ENCODE measurements around the gene EWSR1.

The EWSR1 gene

DNA sequence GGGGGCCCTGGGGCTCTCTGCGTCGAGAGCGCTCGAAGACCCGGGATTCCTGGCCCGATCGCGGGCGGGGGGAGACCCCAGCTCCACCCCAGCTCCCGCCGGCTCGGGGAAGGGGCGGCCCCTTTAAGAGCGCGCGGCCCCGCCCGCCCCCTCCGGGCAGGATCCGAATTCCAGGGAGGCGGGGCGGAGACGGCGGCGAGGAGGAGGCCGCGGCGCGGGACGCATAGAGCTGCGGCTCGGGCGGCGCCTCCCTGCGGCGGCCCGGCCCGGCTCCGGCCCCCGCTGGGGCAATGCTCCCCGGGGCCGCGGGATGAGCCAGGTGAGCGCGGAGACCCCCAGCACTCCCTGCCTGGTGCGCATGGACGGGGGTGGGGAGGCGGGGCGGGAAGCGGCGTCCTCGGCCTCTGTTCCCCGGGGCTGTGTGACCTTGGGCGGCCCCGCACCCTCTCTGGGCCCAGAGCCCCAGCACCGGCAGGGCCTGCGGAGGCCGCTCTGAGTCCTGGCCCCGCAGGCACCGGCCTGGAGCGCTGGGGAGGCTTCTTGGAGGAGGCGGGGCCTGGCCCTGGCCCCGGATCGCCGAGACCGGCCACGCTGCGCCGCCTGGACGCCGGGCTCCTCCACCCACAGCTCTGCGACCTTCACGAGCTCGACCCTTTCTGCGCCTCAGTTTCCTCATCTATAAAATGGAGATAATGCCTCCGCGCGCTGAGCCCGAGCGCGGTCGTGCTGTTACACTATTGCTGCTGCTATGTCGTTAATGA lies 38.9 kb downstream of the EWSR1 start:
- peak; percentile 41 to 48 for DNase-seq

- no peak for DNase-seq
Observed at GRCh38 chr22:29307596-29308147, 39.6 kb downstream of the EWSR1 start.

DNA sequence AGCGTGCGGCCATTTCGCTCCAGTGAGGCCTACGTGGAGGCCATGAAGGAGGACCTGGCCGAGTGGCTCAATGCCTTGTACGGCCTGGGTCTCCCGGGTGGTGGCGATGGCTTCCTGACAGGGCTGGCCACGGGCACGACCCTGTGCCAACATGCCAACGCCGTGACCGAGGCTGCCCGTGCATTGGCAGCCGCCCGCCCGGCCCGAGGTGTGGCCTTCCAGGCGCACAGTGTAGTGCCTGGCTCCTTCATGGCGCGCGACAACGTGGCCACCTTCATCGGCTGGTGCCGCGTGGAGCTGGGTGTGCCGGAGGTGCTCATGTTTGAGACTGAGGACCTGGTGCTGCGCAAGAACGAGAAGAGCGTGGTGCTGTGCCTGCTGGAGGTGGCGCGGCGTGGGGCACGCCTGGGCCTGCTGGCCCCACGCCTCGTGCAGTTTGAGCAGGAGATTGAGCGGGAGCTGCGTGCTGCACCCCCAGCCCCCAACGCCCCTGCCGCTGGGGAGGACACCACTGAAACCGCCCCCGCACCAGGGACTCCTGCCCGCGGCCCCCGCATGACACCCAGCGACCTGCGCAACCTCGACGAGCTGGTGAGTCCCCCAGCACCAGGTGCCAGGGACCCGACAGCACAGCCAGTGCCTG lies 40.2 kb downstream of the EWSR1 start:
- DNase-seq = no peak

GRCh38 chr22:29308791-29309262 lies 40.8 kb downstream of the EWSR1 start:
- DNase-seq = no peak

- DNase-seq = no peak
Observed at GRCh38 chr22:29309332-29310064, 41.4 kb downstream of the EWSR1 start.

GRCh38 chr22:29310065-29310862 lies 42.2 kb downstream of the EWSR1 start:
- DNase-seq = no peak

DNA sequence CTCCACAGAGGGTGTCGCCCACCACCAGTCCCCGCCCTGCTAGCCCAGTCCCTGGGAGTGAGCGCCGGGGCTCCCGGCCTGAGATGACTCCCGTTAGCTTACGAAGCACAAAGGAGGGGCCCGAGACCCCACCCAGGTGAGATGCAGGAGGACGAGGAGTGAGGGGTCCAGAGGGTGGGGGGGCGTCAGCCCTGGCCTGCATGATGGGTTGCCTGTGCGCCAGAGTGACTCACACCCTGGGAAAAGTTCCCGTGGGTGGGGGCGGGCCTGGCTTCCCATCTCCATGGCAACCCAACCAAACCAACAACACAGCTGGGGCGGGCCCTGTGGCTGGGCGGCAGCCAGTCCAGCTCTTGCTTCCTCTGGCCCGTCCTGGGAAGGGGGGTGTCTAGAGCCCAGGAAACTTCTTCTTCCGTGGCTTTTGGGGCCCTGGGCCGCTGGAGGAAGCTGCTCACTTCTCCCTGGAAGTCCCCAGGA lies 42.8 kb downstream of the EWSR1 start:
- peak; percentile 49 to 52 for DNase-seq

DNA sequence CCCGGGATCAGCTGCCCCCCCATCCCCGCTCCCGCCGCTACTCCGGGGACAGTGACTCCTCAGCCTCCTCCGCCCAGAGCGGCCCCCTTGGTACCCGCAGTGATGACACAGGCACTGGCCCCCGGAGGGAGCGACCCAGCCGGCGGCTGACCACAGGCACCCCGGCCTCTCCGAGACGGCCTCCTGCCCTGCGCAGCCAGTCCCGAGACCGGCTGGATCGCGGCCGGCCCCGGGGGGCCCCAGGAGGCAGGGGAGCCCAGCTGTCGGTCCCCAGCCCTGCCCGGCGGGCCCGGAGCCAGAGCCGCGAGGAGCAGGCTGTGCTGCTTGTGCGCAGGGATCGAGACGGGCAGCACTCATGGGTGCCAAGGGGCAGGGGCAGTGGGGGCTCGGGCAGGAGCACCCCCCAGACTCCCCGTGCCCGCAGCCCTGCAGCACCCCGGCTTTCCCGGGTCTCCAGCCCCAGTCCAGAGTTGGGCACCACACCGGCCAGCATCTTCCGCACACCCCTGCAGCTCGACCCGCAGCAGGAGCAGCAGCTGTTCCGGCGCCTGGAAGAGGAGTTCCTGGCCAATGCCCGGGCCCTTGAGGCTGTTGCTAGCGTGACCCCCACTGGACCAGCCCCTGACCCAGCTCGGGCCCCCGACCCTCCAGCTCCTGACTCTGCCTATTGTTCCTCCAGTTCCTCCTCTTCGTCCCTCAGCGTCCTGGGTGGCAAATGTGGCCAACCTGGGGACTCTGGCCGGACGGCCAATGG lies 43.6 kb downstream of the EWSR1 start:
- no peak for DNase-seq

DNA sequence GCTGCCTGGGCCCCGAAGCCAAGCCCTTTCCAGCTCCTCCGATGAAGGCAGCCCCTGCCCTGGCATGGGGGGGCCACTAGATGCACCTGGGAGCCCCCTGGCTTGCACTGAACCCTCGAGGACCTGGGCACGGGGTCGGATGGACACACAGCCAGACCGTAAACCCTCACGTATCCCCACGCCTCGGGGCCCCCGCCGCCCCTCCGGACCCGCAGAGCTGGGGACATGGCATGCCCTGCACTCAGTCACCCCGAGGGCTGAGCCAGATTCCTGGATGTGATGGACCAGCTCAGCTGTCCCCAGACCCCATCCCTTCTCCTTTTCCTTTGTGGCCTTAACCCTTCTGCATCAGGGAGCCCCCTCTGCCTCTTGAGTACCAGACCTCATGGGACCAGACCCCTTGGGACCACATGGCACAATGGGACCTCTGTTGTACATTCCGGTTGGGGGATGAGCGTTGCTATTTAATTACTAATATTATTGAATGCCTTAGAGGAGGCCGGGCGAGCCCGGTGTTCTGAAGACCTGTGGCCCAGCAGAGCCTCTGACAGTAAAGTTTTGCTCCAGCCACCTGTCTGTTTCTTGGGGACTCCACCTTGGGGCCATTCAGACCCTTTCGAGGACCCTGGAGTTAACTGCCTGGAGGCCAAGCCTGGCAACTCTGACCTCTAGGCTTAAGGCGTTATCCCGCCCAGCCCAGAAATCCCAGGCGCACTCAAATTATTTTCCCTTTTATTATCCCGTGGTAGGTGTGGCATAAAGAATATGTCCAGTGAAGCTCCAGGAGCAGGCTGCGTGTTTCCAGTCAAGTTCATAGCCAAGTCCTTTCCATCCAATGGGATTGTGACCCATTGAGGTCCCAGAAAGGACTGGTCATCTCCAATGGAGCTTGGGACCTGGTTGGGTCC lies 44.4 kb downstream of the EWSR1 start:
- no peak for DNase-seq

- no peak for DNase-seq
Observed at GRCh38 chr22:29313126-29313575, 45.1 kb downstream of the EWSR1 start.

- peak; percentile 2 to 28 for DNase-seq
Observed at GRCh38 chr22:29313576-29314466, 45.8 kb downstream of the EWSR1 start.

DNA sequence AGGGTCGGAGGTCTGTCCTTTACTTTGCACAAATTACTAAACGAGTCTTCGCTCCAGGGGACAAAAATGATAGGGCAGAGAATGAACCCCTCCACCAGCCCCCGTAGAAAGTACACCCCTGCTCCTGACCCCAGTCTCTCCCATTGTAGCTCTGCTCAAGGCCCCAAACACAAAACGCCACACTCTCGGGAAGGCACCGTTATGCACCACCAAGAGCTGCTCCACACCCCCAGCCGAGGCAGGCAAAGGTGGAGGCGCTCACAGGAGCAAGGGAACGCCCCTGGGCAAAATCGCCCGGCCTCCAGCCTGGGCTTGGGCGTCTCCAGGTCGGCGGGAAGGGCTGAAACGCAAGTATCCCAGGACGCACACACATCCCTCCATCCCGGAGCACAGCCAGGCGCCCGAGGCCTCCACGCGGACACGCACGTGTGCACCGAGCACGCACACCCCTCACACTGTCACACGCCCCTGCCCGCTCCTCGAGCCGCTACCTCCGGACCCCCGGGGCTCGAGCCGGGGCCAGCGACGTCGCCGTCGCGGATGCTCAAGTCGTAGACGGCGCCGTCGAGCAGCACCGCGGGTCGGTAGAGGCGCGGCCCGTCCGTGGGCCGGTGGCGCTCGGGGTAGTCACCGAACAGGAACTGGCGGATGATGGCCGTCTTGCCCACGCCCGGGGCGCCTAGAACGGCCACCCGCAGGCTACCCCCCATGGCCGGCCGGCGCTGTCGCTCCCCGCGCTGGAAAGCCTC lies 46.6 kb downstream of the EWSR1 start:
- no peak for DNase-seq

DNA sequence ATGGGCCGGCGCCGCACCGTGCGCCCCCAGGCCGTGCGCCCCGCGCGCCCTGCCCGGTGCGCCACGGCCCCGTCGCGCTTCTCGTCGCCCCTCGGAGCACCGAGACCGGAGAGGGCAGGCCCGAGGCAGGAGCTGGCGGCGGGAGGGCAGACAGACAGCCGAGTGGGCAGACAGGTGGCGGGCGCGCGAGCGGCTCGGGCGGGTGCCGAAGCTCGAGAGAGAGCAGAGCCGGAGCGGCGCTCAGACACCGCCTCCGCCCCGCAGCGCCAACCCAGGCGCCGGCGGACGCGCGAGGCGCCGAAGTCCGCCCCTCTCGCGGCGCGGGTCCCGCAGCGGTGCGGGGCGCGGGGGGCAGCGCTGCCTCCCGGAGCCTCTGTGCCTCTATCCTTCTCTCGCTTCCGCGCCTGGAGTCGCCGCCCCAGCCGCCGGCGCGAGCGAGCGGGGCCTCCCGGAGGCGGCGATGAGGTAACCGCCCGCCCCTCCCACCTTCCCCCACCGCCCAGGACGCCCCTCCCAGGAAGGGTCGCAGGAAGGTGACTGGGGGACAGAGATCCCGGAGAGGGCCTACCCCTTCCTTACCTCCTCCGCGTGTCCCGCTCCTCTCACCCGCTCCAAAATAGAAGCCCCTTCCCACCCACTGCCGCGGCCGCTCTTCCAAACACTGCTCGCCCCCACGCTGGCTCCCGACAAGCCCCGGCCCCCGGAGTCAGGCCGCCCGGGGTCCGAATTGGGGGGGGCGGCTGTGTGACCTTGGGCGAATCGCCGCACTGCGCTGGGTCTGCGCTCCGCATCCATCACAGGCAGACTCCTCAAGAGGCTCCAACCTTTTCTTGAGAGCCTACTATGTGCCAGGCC lies 47.4 kb downstream of the EWSR1 start, which contains the start of gene RASL10A:
RASL10A (minus strand) TSS at position 412 of the 855 bp plus-strand sequence. CDS start 451 bp downstream, outside the sequence.
- peak in 1 of 2 experiments; percentile 11 for DNase-seq

GRCh38 chr22:29316141-29316828 lies 48.2 kb downstream of the EWSR1 start:
- DNase-seq = no peak

DNA sequence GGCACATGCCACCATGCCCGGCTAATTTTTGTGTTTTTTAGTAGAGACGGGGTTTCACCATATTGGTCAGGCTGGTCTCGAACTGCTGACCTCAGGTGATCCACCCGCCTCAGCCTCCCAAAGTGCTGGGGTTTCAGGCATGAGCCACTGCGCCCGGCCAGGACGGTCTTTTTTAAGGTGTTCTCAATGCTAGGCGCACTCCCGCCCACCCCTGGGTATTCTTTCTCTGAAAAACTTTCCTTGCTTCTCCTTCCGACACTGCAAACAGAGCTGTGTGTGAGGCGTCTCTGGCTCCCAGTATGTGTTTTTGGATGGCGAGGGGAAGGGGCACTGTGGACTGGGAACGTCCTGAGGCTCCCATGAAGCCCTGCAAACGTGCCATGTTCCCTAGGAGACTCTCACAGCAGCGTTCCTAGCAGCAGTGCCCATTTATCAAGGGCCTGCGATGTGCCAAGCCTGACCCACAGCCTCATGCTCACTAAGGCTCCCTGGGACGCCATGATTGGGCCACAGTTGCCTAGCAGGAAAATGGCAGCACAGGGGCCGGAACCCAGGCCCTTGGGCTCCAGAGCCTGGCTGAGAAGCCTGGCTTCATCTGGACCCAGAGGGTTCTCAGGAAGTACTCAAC lies 49.9 kb downstream of the EWSR1 start:
- DNase-seq = no peak

GRCh38 chr22:29319072-29319471 lies 51.0 kb downstream of the EWSR1 start:
- no peak for DNase-seq

Data from NCI-H2081 (cell line).